Measurements from ENCODE around the gene CD276.
A peak's percentile ranks its signal among the peaks of the same experiment; 100 is the strongest.

CD276 gene

DNA sequence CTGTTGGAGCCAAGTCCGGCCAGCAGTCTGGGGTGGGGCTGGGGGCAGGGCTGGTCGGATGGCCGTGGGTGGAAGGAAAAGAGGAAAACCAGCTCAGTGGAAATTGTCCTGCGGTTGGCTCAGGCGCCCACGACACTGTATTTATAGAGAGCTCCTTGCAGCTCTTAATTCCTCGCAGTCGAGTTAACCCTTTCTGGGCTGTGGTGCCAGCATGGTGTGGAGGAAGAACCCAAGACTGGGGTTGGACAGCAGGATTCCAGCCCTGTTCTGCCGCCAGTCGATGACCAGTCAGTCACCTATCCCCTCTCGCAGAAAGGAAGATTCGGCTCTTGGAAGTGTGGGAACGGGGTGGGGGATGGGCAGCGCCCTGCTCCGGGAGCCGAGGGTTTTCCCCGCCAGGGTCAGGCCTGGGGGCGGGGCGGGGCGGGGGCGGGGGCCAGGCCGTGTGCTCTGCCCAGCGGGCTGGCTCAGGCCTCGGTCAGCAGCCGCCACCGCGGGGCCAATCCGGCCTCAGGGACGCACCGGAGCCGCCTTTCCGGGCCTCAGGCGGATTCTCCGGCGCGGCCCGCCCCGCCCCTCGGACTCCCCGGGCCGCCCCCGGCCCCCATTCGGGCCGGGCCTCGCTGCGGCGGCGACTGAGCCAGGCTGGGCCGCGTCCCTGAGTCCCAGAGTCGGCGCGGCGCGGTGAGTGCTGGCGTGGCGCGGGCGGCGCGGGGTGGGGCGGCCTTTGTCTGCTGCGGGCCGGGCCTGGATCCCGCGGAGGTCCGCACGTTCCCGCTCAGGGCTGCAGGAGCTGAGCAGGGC is at the start of gene CD276:
Gene CD276, plus strand, starts transcription at position 607 of the 804 bp plus-strand sequence. CDS start 15,257 bp downstream, outside the sequence.
- DNase-seq = peak; percentile 33

DNA sequence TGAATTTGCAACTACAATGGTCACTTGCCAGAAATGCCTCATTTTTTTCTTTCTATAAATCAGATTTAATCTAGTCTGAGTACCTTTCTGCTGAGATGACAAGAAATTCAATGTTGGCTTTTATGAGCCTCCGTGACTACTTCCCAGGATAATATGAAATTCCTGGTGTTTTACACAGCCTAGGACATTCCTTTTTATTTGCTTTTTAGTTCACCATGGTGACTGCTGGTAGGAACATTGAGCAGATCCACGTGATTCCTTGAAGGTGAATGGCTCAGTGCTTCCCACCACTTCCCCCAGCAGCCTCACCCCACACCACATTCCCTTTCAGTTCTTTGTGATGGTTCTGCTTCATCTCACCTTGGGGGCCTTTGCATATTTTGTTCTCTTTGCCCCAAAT is 46.7 kb upstream of the CD276 start:
- DNase-seq = no peak

DNA sequence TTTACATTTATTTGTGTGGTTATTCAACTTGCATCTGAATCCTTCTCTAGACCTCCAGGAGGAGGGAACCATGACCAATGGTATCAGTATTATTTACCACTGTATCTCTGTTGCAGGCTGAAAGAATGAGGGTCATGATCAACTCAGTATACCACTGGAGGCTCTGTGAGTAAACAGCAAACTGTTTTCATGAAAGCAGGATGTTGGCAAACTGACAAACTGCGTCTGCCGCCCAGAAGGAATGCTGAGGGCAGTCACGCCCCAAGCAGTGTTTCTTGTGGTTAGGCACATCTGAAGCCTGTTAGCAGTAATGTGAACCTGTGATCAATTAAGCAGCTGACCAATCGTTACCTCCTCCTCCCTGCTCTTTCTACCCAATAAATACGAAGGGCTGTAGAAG is 44.7 kb upstream of the CD276 start:
- peak; percentile 21 for DNase-seq

DNA sequence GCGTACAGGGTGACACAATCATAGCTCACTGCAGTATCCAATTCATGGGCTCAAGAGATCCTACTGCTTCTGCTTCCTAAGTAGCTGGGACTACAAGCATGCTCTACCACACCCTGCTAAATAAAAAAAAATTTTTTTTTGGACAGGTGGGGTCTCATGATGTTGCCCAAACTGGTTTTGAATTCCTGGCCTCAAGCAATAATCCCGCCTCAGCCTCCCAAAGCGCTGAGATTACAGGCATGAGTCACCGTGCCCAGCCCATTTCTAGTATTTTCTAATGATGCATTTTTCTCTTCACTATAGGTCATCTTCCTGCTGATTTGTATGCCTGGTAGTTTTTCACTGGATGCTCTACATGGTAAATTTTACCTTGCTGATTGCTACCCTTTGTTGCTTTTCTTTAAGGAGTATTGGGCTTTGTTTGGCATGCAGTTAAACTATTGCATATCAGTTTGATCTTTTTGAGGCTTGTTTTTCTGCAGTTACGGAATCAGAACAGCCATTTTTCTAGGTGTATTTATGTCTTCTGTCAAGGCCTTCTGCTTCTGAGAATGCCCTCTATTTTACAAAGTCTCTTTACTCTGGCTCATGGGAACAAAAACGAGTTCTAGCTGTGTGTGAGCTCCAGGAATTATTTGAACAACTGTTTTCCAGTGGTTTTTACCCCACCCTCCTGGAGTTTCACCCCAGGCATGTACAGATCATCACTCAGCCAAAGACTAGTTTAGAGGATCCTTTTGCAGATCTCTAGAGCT is 36.7 kb upstream of the CD276 start:
- no peak for DNase-seq

DNA sequence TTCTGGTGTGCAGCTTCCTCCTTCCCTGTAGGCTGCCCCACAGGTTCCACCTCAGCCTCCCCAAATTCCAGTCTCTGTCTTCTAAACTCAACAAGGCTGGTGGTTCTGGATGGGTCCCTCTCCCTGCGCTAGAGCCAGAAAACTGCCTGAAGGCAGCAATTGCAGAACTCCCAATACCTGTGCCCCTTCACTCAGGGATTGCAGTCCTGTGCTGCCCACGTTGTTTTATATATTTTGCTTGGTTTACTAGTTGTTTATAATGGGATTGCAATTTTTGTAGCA is 36.2 kb upstream of the CD276 start:
- no peak for DNase-seq

DNA sequence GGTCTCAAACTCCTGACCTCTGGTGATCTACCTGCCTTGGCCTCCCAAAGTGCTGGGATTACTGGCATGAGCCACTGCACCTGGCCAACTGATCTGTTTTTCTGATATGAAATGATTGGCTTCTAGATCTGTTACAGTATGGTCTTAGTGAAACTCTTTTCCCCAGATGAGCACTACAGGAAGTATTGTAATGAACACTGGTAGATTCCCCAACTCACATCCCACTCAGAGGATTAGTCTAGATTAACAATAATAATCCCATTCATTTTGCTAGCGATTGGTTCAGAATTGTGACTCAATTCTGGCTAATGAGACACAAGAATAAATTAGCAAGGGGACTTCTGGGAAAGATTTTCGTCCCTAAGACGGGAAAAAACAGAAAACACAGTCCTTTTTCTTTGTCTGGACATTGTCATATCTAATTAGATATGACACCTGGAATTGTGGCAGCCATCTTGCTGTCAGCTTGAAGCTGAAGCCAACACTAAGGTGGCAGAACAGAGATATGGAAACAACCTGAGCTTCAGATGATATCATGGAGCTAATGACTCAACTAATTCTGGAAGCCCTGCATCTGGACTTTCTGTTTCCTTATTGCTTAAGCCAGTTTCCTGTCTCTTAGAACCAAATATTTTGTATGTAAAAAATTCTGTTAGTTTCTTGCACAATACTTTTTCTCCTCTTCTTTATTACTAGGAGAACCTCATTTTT is 33.6 kb upstream of the CD276 start:
- DNase-seq = no peak

DNA sequence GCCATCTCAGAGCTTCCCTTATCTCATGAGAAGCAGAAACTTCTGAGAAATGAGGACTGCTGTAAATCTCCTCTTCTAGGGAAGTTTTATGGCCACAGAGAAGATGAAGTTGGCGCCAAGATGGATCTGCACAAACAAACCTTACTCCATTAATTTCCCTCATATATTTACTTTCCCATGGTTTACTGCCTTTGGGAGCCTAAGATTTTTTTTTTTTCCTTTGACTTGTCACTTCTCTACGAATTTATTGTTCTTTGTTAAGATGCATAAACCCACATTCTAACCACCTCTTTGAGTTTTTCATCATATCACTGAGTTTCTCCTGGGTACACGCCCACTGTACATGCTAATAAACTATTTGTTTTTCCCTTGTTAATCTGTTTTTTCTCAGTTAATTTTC is 29.5 kb upstream of the CD276 start:
- no peak for DNase-seq

DNA sequence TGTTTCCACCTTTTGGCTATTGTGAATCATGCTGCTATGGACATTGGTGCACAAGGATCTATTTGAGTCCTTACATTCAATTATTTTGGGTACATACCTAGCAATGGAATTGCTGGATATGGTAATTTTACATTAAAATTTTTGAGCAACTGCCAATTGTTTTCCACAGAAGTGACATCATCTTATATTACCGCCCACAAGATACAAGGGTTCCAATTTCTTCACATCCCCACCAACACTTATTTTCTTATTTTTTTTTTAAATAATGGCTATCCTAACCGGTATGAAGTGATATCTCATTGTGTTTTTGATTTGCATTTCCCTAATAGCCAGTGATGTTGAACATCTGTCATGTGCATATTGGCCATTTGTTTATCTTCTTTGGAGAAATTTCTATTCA is 28.5 kb upstream of the CD276 start:
- no peak for DNase-seq

DNA sequence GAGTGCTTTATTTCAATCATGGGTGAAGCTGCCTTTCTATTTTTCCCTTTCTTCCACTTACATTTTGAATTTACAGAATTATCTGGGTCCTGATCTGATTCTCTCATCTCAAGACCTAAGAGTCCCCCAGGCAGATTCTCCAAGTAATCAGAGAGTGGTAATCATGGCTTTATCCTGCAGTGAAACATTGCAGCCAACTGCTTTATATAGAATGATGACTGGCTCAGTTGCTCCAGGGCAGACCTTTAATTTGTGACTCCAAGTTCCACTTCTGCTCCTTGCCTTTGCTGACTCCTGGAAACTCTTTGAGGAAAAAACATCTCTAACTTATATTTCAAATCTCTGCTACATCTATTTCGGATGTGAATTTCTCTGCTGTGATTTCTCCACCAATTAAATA is 25.5 kb upstream of the CD276 start:
- no peak for DNase-seq

DNA sequence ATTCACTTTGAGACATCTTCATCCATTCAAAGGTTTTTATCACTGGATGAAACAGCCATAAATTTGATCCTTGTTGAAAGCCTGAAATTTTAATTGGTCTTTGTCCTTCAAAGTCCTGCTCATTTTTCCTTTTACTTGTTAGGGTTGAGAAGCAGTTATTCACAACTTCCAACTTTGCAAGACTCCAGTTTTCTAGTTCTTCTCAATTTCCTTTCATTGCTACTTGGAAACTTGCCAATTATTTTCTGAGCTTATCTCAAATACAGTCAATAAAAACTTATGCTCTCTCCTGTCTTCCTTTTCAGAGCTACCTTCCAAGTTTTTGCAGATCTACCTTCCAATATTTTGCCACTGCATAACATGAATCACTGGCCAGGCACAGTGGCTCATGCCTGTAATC is 23.7 kb upstream of the CD276 start:
- no peak for DNase-seq

DNA sequence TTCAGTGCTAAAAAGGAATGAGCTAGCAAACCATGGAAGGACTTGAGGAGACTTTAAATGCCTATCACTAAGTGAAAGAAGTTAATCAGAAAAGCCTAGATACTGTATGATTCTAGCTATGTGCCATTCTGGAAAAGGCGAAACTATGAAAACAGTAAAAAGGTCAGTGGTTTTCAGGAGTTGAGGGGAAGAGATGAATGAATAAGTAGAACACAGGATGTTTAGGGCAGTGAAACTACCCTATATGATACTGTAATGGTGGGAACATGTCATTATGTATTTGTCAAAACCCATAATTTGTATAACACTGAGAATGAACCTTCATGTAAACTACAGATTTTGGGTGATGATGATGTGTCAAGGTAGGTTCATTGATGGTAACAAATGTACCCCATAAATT is 9.6 kb upstream of the CD276 start:
- no peak for DNase-seq

DNA sequence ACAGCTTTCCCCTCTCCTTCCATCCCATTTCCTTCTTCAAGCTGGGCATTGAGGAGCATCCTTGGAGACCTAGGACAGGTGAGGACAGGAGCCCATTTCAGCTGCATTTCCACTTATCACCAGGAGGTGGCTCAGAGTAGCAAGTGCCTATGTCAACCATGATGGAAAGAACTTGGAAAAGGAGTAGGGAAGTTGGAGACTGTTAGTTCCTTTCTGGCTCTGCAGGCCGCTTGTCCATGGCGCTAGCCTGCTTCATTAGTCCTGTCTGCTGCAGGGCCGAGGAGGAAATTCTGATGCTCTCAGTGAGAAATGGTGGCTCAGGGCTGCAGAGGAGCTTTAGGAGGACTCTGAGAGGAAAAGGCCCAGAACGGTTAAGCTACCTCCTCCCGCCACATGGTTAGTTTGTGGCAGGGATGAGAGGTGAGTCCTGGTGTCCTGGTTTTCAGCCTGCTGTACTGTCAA is 7.0 kb upstream of the CD276 start:
- peak; percentile 76 for DNase-seq

DNA sequence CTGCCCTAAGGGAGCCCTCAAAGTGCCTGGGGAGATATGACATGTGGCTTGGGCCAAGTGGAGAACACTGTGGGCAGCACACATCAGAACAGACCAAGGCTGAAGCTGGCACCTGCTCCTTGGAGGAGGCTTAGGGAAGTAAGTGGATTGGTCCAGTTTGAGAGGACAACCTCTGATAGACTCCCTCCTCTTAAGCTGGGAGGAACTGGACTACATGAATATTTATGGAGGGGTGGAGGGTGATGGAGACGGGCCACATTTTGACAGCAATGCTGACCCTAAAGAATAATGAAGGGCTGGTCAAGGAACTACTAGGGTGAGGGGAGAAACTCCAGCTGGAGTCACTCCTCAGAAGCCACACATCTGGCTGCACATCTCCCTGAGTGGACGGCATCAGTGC is 6.5 kb upstream of the CD276 start:
- no peak for DNase-seq

DNA sequence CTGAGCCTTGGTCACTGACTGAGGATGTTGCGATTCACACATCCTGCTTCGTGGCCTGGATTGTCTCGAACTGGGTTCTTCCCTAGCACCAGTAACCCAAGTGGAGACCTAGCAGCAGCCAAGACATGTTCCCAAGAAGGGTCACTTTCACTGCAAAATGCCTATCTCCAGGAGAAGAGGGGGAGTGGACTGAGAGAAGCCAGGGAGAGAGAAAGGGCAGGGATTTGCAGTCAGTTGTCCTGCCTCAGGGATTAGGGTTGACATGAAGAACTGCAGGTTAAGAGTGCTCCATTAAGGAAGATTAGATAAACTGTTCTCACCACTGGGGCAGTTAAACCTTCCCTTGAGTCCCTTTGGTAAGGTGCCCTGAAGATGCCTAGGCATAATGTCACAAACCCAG is 5.7 kb upstream of the CD276 start:
- no peak for DNase-seq

DNA sequence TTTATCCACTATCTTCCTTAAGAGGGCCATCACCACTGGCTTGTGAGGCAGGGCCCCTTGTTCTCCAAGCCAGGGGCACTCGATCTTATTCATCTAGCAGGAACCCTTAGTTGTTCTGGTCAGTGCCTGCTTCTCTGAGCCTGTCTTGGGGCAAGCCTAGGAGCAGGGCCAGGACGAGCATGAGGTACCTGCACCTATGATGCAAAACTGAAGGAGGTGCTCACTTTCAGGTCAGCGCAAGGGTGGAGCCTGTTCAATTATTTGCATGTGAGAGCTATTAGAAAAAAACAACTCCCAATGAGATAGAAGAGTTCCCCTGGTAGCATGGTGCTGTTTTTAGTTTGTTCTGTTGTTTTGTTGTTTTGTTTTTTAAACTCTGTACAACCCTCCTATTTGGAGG is 5.0 kb upstream of the CD276 start:
- DNase-seq = no peak

DNA sequence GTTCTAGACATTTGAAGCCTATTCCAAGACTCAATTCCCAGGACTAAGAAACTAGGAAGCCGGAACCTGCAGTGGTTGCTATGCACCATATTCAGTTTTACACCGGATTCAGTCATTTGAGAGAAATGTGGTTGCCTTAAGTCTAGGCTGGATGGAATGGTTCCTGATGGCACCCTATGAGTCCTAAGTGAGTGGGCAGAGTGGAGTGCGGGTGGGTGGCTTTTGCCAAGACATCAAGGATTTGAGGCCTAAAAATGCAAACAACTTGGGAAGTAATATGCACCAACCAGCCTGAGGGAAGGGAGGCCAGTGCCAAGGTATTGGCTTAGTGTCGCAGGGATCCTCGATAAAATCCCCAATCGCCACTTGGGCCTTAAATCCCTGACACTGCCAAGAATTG is 4.2 kb upstream of the CD276 start:
- DNase-seq = no peak

DNA sequence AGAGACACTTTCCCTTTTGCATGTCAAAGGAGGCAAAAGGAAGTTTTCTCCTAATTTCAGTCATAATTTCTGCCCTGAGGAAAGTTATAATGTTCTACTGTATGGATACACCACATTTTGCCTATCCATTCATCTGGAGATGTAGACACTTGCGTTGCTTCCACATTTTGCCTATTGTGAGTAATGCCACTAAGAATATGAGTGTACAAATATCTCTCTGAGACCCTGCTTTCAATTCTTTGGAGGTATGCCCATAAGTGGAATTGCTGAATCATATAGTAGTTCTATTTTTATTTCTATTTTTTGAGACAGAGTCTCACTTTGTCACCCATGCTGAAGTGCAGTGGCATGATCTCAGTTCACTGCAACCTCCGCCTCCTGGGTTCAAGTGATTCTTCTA is 3.6 kb upstream of the CD276 start:
- no peak for DNase-seq

DNA sequence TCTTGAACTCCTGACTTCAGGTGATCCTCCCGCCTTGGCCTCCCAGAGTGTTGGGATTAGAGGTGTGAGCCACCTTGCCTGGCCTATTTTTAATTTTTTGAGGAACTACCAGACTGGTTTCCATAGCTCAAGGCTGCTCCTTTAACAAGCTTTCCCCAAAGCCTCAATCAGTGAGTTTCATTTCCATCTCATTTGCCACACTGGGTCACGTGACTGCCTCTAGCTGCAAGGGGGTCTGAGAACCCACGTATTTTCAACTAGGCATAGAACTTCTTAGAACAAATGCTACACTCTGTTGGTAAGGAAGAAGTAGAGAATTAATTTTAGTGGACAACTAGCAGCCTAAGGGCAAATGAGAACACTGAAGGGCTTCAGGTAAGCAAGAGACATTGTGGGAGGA is 3.1 kb upstream of the CD276 start:
- no peak for DNase-seq

DNA sequence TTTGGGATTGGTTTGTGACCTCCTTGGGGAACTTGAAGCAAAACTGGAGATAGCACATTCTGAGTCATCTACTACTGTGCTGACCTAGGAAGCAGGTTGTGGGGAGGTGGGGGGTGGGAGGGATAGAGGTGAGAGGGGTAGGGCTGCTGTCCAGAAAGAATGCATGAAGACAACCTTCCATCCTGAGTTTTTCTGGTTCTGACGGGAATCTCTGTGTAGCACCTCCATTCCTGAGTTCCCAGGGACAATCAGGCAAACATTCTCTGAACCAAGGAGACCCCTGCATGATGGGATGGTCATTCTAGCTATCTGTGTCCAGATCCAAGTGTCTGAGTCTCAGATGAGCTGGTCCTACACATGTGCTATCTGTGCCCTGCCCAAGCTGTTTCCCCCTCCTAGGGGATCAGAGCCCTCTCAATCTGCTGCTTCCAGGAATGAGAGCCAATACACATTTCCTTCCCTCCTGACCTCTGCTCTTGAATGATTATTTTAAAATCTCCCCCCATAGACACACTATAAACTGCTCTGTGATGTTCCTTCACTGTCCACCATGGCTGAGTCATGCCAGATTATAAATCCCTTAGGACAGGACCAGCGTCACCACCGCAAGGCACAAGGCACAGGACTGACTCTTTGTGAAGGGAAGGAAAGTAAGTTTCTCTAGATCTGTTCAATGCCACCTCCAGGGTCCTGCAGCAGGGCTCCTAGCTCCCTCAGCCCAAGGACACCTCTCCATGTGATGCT is 2.2 kb upstream of the CD276 start:
- DNase-seq = no peak

DNA sequence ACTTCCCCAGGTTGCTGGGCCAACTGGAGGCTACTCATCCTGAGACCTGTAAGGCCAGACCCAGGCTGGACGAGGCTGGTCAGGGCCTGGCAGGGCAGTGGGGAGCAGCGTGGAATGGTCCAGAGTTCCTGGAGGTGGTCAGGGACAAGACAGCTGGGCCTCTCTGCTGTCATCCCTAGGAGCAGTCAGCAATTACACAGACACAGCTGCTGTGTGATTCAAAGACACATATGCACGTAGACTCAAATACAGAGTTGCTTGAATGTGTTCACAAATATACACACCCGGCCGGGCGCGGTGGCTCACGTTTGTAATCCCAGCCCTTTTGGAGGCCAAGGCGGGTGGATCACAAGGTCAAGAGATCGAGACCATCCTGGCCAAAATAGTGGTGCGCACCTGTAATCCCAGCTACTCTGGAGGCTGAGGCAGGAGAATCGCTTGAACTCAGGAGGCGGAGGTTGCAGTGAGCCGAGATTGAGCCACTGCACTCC is 1.5 kb upstream of the CD276 start:
- DNase-seq = no peak

DNA sequence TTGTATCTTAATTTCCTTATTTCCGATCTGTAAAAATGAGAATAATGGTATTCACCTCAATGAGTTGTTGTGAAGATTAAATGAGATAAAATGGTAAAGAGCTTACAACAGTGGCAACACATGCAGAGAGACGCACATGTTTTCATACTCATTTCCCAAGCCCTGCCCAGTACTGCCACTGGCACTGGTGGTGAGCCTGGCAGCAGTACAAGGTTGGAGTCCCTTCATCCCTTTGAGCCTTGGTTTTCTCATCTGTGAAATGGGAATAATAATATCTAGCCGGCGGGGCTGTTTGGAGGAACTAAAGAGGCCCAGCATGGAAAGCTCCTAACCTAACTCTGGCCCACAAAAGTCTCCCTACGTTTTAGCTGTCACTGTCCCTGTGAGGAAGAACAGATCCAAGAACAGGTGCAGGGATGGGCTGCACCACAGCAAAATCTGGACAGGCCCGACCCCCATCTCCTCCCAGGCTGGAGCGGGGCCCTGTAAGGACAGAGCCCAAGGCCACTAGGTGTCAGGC is 866 bp upstream of the CD276 start:
- no peak for DNase-seq

DNA sequence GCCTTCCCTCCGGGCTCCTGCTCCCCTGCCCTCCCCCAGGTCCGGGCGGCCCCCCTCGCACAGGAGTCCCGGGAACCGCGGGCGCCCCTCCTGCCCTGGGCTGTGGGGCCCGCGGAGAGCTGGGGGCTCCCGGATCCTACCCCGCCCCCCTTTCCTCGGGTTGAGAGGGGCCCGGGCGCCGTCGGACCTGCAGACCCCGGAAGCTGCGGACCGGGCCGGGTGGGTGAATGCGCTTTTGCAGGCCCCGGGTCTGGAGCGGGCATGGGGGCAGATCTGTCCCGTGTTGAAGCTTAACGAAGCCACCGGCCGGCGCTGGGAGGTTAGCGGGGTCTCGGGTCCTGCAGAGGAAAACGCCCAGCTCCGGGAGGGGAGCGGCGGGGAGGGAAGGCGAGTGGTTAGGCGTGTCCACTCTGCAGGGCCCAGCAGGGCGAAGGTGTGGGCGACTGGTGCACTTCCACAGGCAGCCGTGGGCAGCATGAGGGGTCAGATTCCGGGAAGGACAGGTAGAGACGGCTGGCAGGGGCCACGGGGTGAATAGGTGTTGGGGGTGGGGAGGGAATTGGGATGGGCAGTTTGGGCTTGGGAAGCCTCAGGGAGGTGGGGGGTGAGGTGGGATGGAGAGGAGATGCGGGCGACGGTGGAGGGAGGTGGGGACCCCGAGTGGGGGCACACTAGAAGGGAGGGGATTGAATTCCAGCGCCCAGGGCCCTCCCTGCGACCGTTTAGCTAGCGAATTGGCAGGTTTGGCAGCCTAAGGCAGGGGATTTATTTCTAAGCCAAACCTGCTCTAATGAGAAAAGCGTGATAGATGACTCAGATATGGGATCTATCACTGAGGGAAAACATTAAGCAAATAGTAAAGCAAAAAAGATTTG is 635 bp downstream of the CD276 start:
- no peak for DNase-seq

Data from RPMI8226 (cell line).